ENCODE measurements around the gene MCU. TPM values are rescaled to one million over a fixed set of nuclear protein-coding genes. Genes with fewer than 3 reads are reported as not detected.

Gene MCU
- total and polyA plus RNA-seq, 2 of the 4 experiments (the other 2 are of a cell fraction) = 36.2 to 36.7 TPM

DNA sequence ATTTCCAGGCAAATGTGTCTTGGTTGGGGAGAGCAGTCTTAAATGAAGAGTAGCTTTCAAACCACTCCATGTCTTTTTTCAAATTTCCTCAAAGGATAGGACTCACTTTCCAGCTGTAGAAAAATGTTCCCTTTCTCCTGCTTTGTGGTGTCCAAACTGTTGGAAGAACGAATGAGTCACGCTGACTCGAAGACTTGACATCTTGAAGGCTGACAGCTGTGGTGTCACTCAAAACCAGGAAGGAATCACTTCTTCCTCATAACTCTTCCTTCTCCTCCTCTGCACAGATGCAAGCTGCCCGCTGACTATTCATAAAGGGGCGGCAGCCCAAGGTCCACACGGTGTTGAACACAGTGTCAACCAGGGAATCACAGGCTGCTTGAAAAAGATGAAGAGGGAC, 243.4 kb downstream of the MCU start:
- no peak overlapping the region for H2AFZ ChIP-seq (replicated peaks; ENCODE audit: low read length, poor library complexity)
- no peak overlapping the region for H3K23ac ChIP-seq (ENCODE audit: low read depth, low read length)
- H3K36me3 ChIP-seq (ENCODE audit: control insufficient read depth, insufficient read depth, low read length) = no peaks in the 10 kb centered on the region
- dilution Hi-C loops (cut with HindIII; ENCODE audit: low sequenced_read_pairs, unreplicated experiment) = no loop called here
- H4K8ac ChIP-seq (ENCODE audit: low read depth in 2 of 2, low read length in 2 of 2) = no peak overlapping the region
- H2BK15ac ChIP-seq (ENCODE audit: low read depth, low read length) = no peak overlapping the region
- BruUV-seq (replicated peaks) = no TSS peak
- H3K4me1 ChIP-seq (ENCODE audit: control insufficient read depth, insufficient read depth, low read length) = no peaks in the 10 kb centered on the region
- no peak overlapping the region for H3K4me3 ChIP-seq (ENCODE audit: insufficient read depth, low read depth, low read length)
- no peak overlapping the region for H2BK120ac ChIP-seq (ENCODE audit: low read depth, low read length)
- no peak overlapping the region for H2BK5ac ChIP-seq (ENCODE audit: low read depth, low read length, poor library complexity, severe bottlenecking)
- no peak overlapping the region for H4K91ac ChIP-seq (ENCODE audit: insufficient read depth, low read depth, low read length)
- H3K27me3 ChIP-seq (ENCODE audit: control insufficient read depth, insufficient read depth, low read length) = peaks cover 2% of the 10 kb centered on the region; the same call in 1 of the 2 replicates
- WGBS, 2 experiments (ENCODE audit: extremely low coverage in 2 of 2, insufficient read length in 1 of 2) = no CpG with 5 or more reads among the region's 6 CpGs
- DNase-seq (peak; percentile 44), ATAC-seq (ENCODE audit: low read depth) (no peak)
- no peaks in the 10 kb centered on the region for H3K9me1 ChIP-seq (ENCODE audit: insufficient read depth, low read length)
- H3K4ac ChIP-seq (ENCODE audit: low read depth, low read length) = no peak overlapping the region
- ChIA-PET POLR2A (ENCODE audit: unreplicated experiment) (no interaction called here), CTCF (no interaction called here)
- no peak overlapping the region for H2AK5ac ChIP-seq (ENCODE audit: low read depth, low read length)
- in situ Hi-C loops (cut with MboI; ENCODE audit: low sequenced_read_pairs) = no loop called here
- TF ChIP-seq RCOR1 (IDR thresholded peaks at IDR 0.05; ENCODE audit: insufficient replicate concordance, low read length) (no peak), CHD1 (IDR thresholded peaks at IDR 0.05; ENCODE audit: low read depth, low read length) (no peak), MXI1 (IDR thresholded peaks at IDR 0.05; ENCODE audit: borderline replicate concordance, low read depth, low read length) (no peak), POLR2A (IDR thresholded peaks at IDR 0.05; ENCODE audit: low read depth, low read length) (no peak), RAD21 (IDR thresholded peaks at IDR 0.05; ENCODE audit: low read length) (no peak), CEBPB (IDR thresholded peaks at IDR 0.05; ENCODE audit: low read depth, low read length) (no peak), NFE2L2 (IDR thresholded peaks at IDR 0.05; ENCODE audit: low read depth, low read length) (no peak), FOS (IDR thresholded peaks at IDR 0.05; ENCODE audit: low read depth, low read length) (no peak), SMC3 (IDR thresholded peaks at IDR 0.05; ENCODE audit: low read depth, low read length) (no peak), MAFK (IDR thresholded peaks at IDR 0.05; ENCODE audit: low read depth, low read length) (no peak), BHLHE40 (IDR thresholded peaks at IDR 0.05; ENCODE audit: low read depth, low read length) (no peak), USF2 (IDR thresholded peaks at IDR 0.05; ENCODE audit: low read depth, low read length) (no peak), MAZ (IDR thresholded peaks at IDR 0.05; ENCODE audit: borderline replicate concordance, low read depth, low read length) (no peak), CTCF (conservative IDR thresholded peaks at IDR 0.05; ENCODE audit: low read depth, low read length) (no peak), RFX5 (IDR thresholded peaks at IDR 0.05; ENCODE audit: low read depth, low read length) (no peak)
- TF ChIP-seq, protein P1, sequence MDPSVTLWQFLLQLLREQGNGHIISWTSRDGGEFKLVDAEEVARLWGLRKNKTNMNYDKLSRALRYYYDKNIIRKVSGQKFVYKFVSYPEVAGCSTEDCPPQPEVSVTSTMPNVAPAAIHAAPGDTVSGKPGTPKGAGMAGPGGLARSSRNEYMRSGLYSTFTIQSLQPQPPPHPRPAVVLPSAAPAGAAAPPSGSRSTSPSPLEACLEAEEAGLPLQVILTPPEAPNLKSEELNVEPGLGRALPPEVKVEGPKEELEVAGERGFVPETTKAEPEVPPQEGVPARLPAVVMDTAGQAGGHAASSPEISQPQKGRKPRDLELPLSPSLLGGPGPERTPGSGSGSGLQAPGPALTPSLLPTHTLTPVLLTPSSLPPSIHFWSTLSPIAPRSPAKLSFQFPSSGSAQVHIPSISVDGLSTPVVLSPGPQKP (IDR thresholded peaks at IDR 0.05; ENCODE audit: borderline replicate concordance, low read depth, low read length) = no peak
- no peak overlapping the region for H3K56ac ChIP-seq (ENCODE audit: extremely low read depth, insufficient read depth, low read length)
- no peak overlapping the region for H4K5ac ChIP-seq (ENCODE audit: low read depth, low read length)
- H2BK20ac ChIP-seq (ENCODE audit: low read depth, low read length) = no peak overlapping the region
- no peak overlapping the region for H3K14ac ChIP-seq (replicated peaks; ENCODE audit: low read depth, low read length)
- H3K79me1 ChIP-seq (ENCODE audit: low read depth in 1 of 2, low read length in 2 of 2) = no peaks in the 10 kb centered on the region
- H3K9ac ChIP-seq (ENCODE audit: low read depth, low read length) = no peak overlapping the region
- H3K27ac ChIP-seq (ENCODE audit: insufficient read depth, low read length) = no peak overlapping the region
- no peaks in the 10 kb centered on the region for H3K9me3 ChIP-seq (ENCODE audit: control insufficient read depth, insufficient read depth, low read length)
- H3K18ac ChIP-seq (ENCODE audit: low read depth, low read length) = no peak overlapping the region
- H3K4me2 ChIP-seq (ENCODE audit: low read depth, low read length) = no peak overlapping the region
- intact Hi-C loops (cut with micrococcal nuclease) = no loop called here
- no peak overlapping the region for H2AK9ac ChIP-seq (replicated peaks; ENCODE audit: low read depth, low read length, poor library complexity)
- H4K20me1 ChIP-seq (ENCODE audit: insufficient read depth, low read length) = no peaks in the 10 kb centered on the region

Data from IMR-90 (cell line).